SK-N-SH treated with all-trans-retinoic acid at 6 μM for 48 hours (cell line): ENCODE data around the gene TADA1.

Experiments used
- ATAC-seq: fragments of 200-7000 bp; cut with Tn5 transposase; 3 replicates; pipeline ENCODE4 v1.9.1; 2020; ENCODE audit warnings: mild to moderate bottlenecking, moderate library complexity
- ARNTL ChIP-seq: fragments of 450-650 bp; formaldehyde crosslinking; IDR thresholded peaks from 2 replicates; pipeline ENCODE4 v1.5.0; 2020; ENCODE audit warnings: low read depth, mild to moderate bottlenecking, moderate library complexity, borderline replicate concordance
- BACH2 ChIP-seq: fragments of 250-450 bp; sonication (Bioruptor Pico); IDR thresholded peaks from 2 replicates; pipeline ENCODE4 v1.9.0; 2021; ENCODE audit warnings: mild to moderate bottlenecking, borderline replicate concordance
- CREB5 ChIP-seq: fragments of 250-450 bp; sonication (Bioruptor Pico); IDR thresholded peaks from 2 replicates; pipeline ENCODE4 v1.5.1; 2020; ENCODE audit warnings: low read depth, mild to moderate bottlenecking, moderate library complexity
- CSDC2 ChIP-seq: fragments of 250-450 bp; sonication (Bioruptor Pico); IDR thresholded peaks from 2 replicates; pipeline ENCODE4 v1.5.0; 2020; ENCODE audit warnings: mild to moderate bottlenecking, moderate library complexity
- ESRRG ChIP-seq: fragments of 250-450 bp; sonication (Bioruptor Pico); IDR thresholded peaks from 2 replicates; pipeline ENCODE4 v1.6.1; 2021; ENCODE audit warnings: mild to moderate bottlenecking
- GLIS3 ChIP-seq: fragments of 250-450 bp; sonication (Bioruptor Pico); IDR thresholded peaks from 2 replicates; pipeline ENCODE4 v1.5.0; 2020; ENCODE audit warnings: mild to moderate bottlenecking, moderate library complexity
- ISL1 ChIP-seq: fragments of 250-450 bp; sonication (Bioruptor Pico); IDR thresholded peaks from 2 replicates; pipeline ENCODE4 v2.1.2; 2022; ENCODE audit warnings: mild to moderate bottlenecking, moderate library complexity
- RARB ChIP-seq: fragments of 250-450 bp; sonication (Bioruptor Pico); IDR thresholded peaks from 2 replicates; pipeline ENCODE4 v1.8.0; 2021; ENCODE audit warnings: mild to moderate bottlenecking, moderate library complexity
- SNAI2 ChIP-seq: fragments of 250-450 bp; sonication (Bioruptor Pico); IDR thresholded peaks from 2 replicates; pipeline ENCODE4 v1.5.0; 2020; ENCODE audit warnings: mild to moderate bottlenecking, moderate library complexity
- TCF4 ChIP-seq: fragments of 250-450 bp; sonication (Bioruptor Pico); IDR thresholded peaks from 2 replicates; pipeline ENCODE4 v1.8.0; 2021; ENCODE audit warnings: mild to moderate bottlenecking, moderate library complexity, borderline replicate concordance
- TOX ChIP-seq: fragments of 250-450 bp; sonication (Bioruptor Pico); IDR thresholded peaks from 2 replicates; pipeline ENCODE4 v1.8.0; 2021; ENCODE audit warnings: mild to moderate bottlenecking, moderate library complexity, borderline replicate concordance
- TSHZ2 ChIP-seq: fragments of 250-450 bp; sonication (Bioruptor Pico); IDR thresholded peaks from 2 replicates; pipeline ENCODE4 v1.5.0; 2020; ENCODE audit warnings: mild to moderate bottlenecking, moderate library complexity
- ZC3H10 ChIP-seq: fragments of 250-450 bp; sonication (Bioruptor Pico); IDR thresholded peaks from 2 replicates; pipeline ENCODE4 v1.5.1; 2021; ENCODE audit warnings: mild to moderate bottlenecking, moderate library complexity
- ZFP3 ChIP-seq: fragments of 250-450 bp; sonication (Bioruptor Pico); IDR thresholded peaks from 2 replicates; pipeline ENCODE4 v1.5.0; 2020; ENCODE audit warnings: mild to moderate bottlenecking, moderate library complexity
- ZFP30 ChIP-seq: fragments of 450-650 bp; formaldehyde crosslinking; IDR thresholded peaks from 2 replicates; pipeline ENCODE4 v1.5.0; 2022; ENCODE audit warnings: mild to moderate bottlenecking, moderate library complexity
- ZNF565 ChIP-seq: fragments of 450-650 bp; formaldehyde crosslinking; conservative IDR thresholded peaks from 2 replicates; pipeline ENCODE4 v1.5.0; 2020; ENCODE audit warnings: low read depth, mild to moderate bottlenecking, moderate library complexity
- ZNF70 ChIP-seq: fragments of 450-650 bp; formaldehyde crosslinking; IDR thresholded peaks from 2 replicates; pipeline ENCODE4 v1.5.0; 2020; ENCODE audit warnings: mild to moderate bottlenecking, moderate library complexity
- ZNF8 ChIP-seq: fragments of 450-650 bp; formaldehyde crosslinking; IDR thresholded peaks from 2 replicates; pipeline ENCODE4 v1.5.0; 2020; ENCODE audit warnings: mild to moderate bottlenecking, moderate library complexity
- TF ChIP-seq, protein P1 (sequence below): fragments of 250-450 bp; sonication (Bioruptor Pico); IDR thresholded peaks from 2 replicates; pipeline ENCODE4 v1.8.0; 2020; ENCODE audit warnings: mild to moderate bottlenecking, moderate library complexity, borderline replicate concordance
- TF ChIP-seq, protein P2 (sequence below): fragments of 250-450 bp; sonication (Bioruptor Pico); IDR thresholded peaks from 2 replicates; pipeline ENCODE4 v1.5.1; 2021; ENCODE audit warnings: mild to moderate bottlenecking, moderate library complexity
- TF ChIP-seq, protein P3 (sequence below): fragments of 250-450 bp; sonication (Bioruptor Pico); IDR thresholded peaks from 2 replicates; pipeline ENCODE4 v1.8.0; 2021; ENCODE audit warnings: low read depth, mild to moderate bottlenecking, moderate library complexity, borderline replicate concordance

Gene TADA1

GRCh38 chr1:166918956-166919316 is 42.9 kb upstream of the TADA1 start:
- TF ChIP-seq, protein P1, sequence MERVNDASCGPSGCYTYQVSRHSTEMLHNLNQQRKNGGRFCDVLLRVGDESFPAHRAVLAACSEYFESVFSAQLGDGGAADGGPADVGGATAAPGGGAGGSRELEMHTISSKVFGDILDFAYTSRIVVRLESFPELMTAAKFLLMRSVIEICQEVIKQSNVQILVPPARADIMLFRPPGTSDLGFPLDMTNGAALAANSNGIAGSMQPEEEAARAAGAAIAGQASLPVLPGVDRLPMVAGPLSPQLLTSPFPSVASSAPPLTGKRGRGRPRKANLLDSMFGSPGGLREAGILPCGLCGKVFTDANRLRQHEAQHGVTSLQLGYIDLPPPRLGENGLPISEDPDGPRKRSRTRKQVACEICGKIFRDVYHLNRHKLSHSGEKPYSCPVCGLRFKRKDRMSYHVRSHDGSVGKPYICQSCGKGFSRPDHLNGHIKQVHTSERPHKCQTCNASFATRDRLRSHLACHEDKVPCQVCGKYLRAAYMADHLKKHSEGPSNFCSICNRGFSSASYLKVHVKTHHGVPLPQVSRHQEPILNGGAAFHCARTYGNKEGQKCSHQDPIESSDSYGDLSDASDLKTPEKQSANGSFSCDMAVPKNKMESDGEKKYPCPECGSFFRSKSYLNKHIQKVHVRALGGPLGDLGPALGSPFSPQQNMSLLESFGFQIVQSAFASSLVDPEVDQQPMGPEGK (CRISPR knock-in tag): no peak
- no peak for TF ChIP-seq ZNF8 (CRISPR knock-in tag)
- TF ChIP-seq ZC3H10 (CRISPR knock-in tag): no peak
- TF ChIP-seq BACH2: no peak
- TF ChIP-seq SNAI2 (CRISPR knock-in tag): no peak
- no peak for ATAC-seq

GRCh38 chr1:166918088-166918955 is 42.3 kb upstream of the TADA1 start:
- ATAC-seq: no peak
- TF ChIP-seq ESRRG (CRISPR knock-in tag) (no peak), ZNF70 (CRISPR knock-in tag) (no peak), ZFP30 (no peak), ARNTL (no peak), RARB (CRISPR knock-in tag) (no peak), CSDC2 (CRISPR knock-in tag) (no peak), ZFP3 (CRISPR knock-in tag) (no peak), SNAI2 (CRISPR knock-in tag) (no peak), ZNF8 (CRISPR knock-in tag) (no peak), ISL1 (CRISPR knock-in tag) (no peak), BACH2 (no peak), TOX (CRISPR knock-in tag) (no peak), TSHZ2 (CRISPR knock-in tag) (no peak)
- TF ChIP-seq, protein P2, sequence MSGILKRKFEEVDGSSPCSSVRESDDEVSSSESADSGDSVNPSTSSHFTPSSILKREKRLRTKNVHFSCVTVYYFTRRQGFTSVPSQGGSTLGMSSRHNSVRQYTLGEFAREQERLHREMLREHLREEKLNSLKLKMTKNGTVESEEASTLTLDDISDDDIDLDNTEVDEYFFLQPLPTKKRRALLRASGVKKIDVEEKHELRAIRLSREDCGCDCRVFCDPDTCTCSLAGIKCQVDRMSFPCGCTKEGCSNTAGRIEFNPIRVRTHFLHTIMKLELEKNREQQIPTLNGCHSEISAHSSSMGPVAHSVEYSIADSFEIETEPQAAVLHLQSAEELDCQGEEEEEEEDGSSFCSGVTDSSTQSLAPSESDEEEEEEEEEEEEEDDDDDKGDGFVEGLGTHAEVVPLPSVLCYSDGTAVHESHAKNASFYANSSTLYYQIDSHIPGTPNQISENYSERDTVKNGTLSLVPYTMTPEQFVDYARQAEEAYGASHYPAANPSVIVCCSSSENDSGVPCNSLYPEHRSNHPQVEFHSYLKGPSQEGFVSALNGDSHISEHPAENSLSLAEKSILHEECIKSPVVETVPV: no peak

DNA sequence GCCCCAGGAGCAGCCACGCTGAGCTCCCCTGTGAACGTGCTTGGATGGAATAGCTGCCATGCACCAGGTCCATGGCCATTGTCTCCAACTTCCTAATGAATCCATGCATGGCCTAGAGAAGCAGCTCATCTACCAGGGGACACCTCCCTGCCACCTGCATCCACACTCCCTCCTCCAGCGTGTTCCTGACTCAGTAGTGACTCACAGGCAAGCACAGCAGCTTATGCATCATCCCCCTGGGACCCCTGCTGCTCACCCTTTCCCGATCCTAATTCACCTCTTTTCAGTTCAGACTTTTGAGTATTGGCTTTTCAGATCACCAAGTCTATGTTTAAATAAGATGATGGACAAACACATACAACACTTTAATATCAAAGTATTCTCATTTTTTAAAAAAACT is 39.9 kb upstream of the TADA1 start:
- no peak for TF ChIP-seq TCF4 (CRISPR knock-in tag)
- TF ChIP-seq, protein P3, sequence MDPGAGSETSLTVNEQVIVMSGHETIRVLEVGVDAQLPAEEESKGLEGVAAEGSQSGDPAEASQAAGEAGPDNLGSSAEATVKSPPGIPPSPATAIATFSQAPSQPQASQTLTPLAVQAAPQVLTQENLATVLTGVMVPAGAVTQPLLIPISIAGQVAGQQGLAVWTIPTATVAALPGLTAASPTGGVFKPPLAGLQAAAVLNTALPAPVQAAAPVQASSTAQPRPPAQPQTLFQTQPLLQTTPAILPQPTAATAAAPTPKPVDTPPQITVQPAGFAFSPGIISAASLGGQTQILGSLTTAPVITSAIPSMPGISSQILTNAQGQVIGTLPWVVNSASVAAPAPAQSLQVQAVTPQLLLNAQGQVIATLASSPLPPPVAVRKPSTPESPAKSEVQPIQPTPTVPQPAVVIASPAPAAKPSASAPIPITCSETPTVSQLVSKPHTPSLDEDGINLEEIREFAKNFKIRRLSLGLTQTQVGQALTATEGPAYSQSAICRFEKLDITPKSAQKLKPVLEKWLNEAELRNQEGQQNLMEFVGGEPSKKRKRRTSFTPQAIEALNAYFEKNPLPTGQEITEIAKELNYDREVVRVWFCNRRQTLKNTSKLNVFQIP (CRISPR knock-in tag): no peak
- TF ChIP-seq ZNF565 (CRISPR knock-in tag): no peak
- no peak for TF ChIP-seq ARNTL
- TF ChIP-seq, all 23 proteins: peak for 0
- no peak for ATAC-seq

GRCh38 chr1:166915042-166915441 is 39.0 kb upstream of the TADA1 start:
- no peak for ATAC-seq
- TF ChIP-seq SNAI2 (CRISPR knock-in tag) (no peak), RARB (CRISPR knock-in tag) (no peak), ZFP30 (no peak), CREB5 (CRISPR knock-in tag) (no peak), ISL1 (CRISPR knock-in tag) (no peak), TCF4 (CRISPR knock-in tag) (no peak), ESRRG (CRISPR knock-in tag) (no peak), TSHZ2 (CRISPR knock-in tag) (no peak), GLIS3 (CRISPR knock-in tag) (no peak)
- TF ChIP-seq, protein P1 (CRISPR knock-in tag): no peak
